SK-N-DZ (cell line): ENCODE results near the gene GPR39. TPM values are rescaled to one million over a fixed set of nuclear protein-coding genes. Genes with fewer than 3 reads are reported as not detected.
A peak's percentile ranks its signal among the peaks of the same experiment; 100 is the strongest.
"Not testable (repeated sequence)": the region's sequence is repeated elsewhere in the genome, so short reads cannot be mapped to it uniquely, and the experiment has no call there.

Experiments
- DNase-seq: peaks from one replicate; pipeline ENCODE4 v3.0.0-alpha.2; 2015; ENCODE audit warnings: low spot score
- polyA plus RNA-seq, 2 experiments: library from polyadenylated mRNA; depleted of rRNA; stranded (reverse); fragments of >200 nt; gene quantifications; 2 replicates each; pipeline ENCODE4 v1.2.3, GENCODE V29; 2014

Gene GPR39
- not detected in 2 replicates for polyA plus RNA-seq (2014; cell fraction: cytosol; rRNA removed)
- not detected in 2 replicates for polyA plus RNA-seq (2014; cell fraction: nucleus; rRNA removed)

DNA sequence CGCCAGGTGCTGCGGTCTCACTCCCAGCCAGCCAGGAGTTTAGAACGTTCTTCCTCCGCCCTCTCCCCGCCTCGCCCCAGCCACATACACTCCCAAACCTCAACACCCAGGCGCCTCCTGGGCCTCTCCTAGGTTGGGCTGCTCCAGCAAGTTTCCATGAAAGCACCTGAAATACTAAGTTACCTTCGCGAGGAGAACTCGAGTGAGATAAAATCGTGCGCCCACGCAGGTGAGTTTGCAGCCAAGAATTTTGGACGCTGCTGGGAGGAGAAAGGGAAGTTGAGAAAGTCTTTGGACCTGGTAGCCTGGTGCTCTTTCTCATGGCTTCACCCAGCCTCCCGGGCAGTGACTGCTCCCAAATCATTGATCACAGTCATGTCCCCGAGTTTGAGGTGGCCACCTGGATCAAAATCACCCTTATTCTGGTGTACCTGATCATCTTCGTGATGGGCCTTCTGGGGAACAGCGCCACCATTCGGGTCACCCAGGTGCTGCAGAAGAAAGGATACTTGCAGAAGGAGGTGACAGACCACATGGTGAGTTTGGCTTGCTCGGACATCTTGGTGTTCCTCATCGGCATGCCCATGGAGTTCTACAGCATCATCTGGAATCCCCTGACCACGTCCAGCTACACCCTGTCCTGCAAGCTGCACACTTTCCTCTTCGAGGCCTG lies at the start of gene GPR39:
GPR39 (plus strand) TSS at position 83 of the 673 bp plus-strand sequence.
- DNase-seq = no peak

DNA sequence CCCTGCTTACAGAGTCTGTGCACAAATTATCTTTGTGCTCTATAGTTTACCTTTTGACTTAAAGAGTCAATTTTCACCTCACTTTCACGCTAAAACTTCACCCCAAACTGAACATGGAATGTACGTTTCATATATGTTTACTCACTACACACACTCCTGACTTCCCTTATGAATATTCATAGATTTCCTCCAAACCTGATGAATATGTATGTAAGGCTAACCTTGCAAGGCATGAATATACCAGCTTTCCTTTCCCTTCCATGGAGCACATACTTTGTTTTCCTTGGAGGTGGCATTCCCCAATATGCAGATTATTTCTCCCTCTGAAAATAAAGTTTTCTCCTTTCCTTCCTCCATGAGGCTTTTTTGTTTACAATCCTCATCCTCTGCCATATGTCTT lies 48.4 kb upstream of the GPR39 start:
- DNase-seq = no peak

DNA sequence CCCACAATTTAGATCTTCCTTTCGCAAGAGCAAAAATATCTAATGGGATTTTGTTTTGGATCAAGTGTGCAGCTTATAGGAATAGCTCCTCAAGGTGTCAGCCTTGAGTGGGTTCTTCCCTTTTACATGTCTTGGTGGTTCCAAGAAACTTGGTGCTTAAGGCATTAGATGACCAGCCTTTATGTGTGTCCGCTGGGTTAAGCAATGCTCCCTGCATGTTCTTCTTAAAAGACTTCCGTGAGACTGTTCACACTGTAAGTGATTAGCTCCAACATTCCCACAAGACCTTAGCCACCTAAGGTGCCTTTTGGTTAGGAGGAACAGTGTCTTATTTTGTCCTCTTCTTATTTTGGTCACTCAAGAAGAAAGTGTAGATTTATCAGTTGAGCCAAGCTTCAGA lies 44.3 kb upstream of the GPR39 start:
- no peak for DNase-seq

DNA sequence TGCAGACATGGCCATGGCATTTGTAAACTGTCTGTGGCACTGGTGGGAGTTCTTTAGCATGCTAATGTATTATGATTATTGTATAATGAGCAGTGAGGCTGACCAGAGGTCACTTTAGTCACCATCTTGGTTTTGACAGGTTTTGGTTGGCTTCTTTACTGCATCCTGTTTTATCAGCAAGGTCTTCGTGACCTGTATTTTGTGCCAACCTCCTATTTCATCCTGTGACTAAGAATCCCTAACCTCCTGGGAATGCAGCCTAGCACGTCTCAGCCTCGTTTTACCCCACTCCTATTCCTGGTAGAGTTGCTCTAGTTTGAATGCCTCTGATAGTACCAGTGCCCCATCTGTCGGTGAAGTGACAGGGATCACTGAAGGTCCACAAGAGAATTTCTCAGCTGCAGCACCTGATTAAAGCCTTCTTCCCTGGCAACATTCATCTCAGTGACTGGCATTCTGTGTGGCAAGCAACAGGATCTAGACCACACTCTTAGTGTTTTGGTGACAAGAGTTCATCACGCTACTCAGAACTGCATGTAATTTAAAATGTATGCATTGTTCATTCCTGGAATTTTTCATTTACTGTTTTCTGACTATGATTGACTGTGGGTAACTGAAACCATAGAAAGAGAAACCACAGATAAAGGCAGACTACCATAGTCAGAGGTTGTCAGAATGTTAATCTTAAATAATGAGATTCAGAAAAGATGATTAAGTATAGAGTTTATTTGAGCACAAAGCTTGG lies 43.0 kb upstream of the GPR39 start:
- DNase-seq = no peak

DNA sequence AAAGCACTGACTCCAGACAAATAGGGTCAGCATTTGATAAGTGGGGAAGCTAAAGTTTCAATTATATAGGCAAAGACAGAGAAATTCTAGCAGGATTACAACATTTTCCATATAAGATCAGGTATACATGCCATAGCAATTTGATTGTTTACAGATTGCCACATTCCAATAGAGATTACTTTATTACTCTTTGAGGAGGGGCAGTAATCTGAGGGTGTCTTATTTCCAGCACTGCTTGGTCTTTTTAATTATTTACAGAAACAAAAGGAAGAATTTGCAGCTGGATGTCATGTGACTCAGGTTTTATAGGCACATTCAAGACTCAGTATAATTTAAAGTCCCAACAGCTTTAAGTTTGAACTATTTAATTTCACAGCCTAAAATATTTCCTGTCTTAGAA lies 42.5 kb upstream of the GPR39 start:
- no peak for DNase-seq

DNA sequence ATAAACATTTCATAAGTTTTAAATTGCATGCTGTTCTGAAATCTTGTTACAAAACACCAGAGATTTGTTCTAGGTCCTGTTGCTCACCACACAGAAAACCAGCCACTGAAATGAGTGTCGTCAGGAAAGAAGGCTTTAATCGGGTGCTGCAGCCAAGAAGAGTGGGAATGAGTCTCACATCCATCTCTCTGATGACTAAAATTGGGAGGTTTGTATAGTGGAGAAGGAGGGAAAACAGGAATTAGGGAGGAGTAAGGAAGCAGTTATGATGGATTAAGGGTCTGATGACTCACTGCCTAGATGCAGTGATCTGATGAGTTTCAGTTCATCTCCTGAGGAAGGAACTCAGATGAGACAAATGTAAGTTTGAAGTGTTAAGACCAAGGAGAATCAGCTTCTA lies 42.1 kb upstream of the GPR39 start:
- no peak for DNase-seq

DNA sequence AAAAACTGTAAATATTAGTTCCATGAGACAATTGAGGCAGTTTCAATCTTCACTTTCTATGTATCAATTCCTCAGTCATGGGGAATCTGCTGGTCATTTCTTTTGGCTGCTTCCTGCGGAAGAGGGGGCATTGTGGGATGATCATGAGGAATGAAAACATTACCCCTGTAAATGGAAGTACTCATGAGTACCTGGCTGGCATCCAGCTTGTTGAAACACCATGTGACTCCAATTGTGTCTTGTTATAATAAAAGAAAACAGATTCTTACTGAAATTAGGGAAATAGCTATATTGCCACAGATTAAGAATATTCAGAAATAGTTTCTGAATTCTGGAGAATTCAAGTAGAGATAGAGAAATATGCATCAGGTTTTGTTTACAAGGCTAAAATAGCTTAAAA lies 41.6 kb upstream of the GPR39 start:
- no peak for DNase-seq

DNA sequence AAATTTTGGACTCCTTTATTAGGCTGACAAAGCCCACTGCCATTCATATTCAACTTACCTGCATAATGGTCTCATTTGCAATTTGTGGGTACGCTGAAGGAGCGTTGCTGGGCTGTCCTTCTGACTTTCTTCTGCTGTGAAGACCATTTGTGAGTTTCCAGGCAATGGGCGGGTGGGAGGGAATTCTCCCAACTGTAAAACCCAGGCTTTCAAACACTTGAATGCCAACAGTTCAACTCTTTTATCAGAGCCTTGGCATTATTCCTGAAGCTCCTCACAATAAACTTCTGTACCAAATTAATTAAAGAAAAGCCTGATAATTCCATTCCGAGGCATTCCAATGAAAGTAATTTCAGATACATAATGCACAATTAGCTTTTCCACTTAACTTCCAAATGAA lies 35.2 kb upstream of the GPR39 start:
- no peak for DNase-seq

DNA sequence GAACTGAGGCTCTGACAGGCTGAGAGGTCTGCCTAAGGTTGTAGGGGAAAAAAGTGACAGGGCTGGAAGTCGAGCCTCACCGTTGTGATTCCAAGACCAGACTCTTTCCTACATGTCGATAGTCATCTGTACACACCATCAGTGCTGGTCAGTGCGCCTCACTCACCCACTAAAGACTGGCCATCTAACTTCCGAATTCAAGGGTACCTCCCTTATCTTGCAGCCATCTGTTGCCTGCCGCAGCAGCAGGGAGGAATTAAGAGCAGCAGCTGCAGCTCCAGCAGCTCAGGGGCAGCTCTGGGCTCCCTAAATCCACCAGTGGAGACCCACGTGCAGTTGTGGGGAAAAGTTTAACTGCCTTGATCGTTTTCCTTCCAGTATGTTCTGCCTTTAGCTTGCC lies 32.6 kb upstream of the GPR39 start:
- DNase-seq = peak; percentile 25

DNA sequence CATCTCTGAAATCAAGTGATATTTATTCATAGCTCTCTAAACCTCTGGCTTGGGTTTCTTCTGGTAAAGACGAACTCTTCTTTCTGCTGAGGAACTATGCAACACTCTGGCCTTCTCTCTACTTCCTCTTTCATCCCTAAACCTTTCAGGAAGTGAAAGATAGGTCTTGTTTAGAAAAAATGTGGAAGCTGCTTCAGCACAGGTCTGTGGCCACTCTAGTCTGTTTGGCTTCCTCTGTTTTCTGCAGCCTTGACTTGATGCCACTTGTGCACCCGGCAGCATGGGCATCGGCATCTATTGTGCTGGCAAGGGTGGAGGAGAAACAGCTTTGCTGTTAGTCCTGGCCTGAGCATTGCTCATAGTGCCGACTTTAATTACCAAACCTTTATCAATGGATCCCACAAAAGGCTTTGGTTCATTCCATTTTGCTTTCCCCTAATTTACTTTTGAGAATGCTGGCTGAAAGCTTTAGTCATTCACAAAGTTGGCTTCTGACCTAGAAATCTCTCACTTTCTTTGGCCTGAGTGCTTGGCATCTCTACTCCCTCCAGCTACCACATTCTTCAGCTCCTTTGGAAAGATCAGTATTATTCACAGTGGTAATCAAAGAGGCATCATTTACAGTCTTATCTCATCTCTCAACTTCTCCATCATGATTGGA lies 32.0 kb upstream of the GPR39 start:
- no peak for DNase-seq

DNA sequence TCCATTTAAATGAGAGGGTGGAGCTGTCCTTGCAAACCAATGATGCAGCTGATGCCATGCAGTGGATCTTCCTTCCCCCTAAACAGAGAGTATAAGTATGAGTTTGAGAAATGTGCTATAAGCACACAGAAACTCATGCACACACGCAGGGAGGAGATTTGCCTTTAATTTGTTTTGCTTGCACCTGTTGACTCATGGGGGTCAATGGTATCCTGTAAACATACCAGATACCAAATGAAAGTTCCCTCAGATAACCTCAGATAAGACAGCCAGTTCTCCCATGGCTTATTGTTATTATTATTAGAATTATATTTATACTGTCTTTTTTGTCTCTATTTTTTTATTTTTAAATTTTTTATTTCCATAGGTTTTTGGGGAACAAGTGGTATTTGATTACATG lies 29.5 kb upstream of the GPR39 start:
- no peak for DNase-seq

DNA sequence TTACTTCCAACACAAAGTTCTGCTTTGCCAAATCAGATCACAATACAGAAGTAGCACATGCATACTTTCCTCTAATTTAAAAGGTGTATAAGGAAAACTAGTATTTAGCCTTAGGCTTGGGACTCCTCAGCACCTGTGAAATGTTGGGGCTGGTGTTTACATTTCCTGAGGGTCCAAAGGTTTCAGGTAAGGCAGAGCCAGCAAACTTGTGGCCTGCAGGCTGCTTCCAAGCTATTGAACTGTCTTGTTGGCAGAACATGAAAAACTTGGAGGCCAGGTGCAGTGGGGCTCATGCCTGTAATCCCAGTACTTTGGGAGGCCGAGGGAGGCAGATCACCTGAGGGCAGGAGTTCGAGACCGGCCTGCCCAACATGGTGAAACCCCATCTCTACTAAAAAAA lies 26.5 kb upstream of the GPR39 start:
- no peak for DNase-seq

DNA sequence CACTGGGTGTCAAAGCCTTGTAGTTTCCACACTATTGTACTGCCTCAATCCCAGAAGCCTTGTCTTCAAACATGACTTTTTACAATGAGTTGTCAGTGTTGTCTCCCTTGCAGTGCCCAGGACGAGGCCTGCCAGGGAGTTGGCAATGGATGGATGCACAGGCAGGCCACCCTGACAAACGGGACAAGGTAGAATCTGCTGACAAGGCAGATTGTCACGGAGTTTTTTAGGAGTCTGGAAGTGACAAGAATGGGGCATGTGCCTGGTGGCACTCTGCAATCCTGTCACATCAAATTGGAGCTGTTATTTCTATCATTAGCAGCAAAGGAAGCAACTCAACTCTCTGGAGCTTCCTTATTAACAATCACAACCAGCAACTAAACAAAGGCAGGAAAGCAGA lies 25.2 kb upstream of the GPR39 start:
- DNase-seq = no peak

DNA sequence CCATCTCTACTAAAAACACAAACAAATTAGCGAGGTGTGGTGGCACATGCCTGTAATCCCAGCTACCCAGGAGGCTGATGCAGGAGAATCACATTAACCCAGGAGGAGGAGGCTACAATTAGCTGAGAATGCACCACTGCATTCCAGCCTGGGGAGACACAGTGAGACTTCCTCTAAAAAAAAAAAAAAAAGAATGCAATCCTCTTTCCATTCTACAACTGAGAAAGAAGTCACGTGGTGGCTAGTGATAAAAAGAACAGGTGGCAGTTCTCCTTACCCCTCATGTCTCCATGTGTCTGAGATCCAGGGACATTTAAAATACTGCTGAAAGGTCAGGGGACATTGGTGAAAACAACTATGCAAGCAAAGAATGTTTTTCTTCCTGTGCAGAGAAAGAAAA lies 24.4 kb upstream of the GPR39 start:
- no peak for DNase-seq

DNA sequence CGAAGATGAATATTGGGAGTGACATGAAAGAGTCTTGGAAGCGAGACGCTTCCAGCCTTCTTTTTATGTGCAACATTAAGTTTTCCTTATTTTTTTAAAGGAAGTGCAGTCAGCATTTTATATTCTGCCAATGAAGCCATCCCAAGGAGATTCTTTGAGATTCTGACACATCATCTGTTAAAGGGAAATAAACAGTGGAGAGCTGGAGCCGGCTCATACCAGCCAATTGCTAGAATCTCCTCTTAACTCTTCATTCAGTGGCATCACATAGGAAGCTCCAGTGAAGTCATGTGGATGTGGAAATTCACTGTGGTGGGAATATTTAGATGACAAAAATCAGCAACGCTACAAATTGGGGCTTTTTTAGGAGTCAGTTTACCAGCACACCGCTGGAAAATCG lies 23.7 kb upstream of the GPR39 start:
- no peak for DNase-seq

DNA sequence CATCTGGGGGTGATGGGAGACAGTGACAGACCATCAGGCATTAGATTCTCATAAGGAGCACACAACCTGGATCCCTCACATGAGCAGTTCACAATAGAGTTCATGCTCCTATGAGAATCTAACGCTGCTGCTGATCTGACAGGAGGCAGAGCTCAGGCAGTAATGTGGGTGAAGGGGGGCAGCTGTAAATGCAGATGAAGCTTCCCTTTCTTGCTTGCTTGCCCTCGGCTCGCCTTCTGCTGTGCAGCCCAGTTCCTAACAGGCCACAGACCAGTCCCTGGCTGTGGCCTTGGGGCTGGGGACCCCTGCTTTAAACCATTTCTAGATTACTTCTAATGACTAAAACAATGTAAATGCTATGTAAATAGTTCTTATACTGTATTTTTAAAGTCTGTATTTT lies 19.6 kb upstream of the GPR39 start:
- not testable (repeated sequence) for DNase-seq

DNA sequence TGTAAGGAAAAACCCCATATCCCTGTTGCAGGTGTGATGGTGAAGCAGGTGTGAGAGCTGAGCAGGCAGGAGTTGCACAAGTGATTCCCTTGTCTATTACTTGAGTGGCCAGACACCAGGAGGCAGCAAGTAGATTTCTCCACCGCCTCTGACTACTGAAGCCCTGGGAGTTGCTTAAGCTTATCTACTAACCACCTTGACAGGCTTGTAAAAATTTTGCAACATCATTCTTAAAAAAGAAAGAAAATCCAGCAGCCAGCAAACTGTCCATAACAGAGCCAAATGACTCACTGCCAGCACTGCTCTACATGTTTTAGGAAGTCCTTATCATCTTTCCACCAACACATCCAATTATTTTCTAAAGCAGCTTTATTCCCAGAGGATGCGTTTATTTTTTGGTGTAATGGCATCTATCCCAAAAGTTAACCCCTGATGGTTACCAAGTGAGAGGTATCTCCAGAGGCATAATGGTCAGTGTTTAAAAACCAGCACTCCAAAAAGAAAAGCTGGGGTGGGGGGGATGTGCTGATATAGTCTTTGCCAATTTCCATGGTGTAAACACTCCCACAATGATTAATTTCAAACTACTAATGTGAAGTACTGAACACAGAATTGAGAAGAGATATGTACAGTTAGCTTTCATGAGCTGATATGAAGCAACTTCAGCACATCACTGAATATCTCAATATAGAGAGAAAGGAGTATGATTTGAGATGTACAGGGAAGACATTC lies 16.3 kb upstream of the GPR39 start:
- no peak for DNase-seq

DNA sequence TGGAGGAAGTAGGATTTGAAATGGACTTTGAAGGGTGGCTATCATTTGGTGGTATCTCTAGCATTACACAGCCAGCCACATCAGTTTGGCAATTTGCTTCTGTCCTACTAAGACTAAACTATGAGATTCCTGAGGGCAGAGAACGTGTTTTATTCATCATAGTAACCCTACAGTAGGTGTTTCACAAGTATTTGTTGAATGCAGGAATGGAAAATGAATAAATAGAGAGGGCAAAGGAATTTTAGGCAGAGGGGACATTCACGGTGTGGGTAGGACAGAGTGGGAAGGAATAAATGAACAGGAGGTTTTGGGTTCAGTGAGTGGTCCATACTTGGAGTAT lies 15.7 kb upstream of the GPR39 start:
- DNase-seq = no peak

DNA sequence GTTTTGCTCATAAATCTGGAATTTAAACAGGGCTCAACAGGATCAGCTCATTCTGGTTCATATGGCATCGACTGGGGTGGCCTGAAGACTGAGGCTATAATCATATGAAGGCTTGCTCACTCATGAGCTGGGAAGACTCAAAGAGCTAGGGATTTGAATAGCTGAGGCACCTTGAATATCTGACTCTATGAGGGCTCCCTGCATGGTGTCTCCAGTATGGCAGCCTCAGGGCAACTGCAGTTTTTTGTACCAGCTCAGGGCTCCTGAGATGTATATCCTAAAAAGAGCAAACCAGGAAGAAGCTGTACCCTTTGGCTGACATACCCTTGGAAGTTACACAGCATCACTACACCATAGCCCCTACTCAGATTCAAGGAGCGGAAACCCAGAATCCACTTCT lies 15.3 kb upstream of the GPR39 start:
- no peak for DNase-seq

DNA sequence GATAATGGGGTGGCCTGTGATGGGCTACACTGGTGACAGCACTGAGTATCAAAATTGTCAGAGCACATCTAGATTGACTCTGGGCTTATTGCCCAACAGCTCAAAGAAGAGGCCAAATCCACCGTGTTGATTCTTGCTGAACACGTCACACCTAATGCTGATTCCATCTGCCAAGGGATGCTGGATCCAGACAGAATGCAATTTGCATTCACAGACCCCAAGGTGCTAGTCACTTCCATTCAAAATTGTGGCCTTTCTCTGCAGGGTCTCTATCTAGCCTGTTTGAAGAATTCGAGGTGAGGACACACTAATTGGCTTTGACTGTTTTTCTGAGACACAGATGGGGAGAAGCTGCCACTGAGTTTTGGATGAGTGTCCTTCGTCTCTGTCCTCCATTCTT lies 13.5 kb upstream of the GPR39 start:
- DNase-seq = no peak

DNA sequence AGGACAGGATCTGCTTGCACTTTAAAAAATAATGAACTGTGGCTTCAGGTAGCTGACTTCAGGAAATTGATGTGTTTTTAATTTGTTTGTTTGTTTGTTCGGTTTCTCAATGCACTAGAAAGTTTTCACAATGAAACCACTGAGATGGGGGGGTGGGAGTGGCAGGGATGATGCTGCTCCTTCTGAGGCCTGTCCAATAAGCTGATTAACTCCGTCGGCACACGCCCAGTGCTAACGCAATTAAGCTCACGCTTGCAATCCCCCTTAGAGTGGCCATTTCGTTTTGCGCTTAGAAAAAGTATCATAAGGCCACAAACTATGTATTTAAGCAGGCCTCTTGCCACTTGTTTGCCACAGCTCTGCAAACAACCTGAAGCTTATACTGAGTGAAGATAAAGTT lies 12.5 kb upstream of the GPR39 start:
- no peak for DNase-seq

DNA sequence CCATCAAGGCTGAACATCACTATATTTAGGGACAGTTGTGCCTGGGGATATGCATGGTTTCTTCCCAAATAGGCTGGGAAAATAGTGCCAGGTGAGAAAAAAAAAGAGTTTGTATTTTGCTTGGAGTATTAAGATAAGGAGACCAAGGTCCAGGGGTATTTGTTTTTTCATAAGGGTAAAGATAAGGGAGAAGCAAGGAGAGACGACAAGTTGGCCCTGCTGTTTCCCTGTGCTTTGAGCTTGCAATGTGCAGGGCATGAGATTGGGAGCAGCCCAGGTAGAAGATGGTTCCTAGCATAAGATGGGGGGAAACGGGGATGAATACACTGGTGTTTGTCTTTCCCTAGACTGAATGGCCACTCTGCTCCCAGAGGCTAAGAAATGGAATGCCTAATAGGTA lies 8.8 kb upstream of the GPR39 start:
- no peak for DNase-seq
